Prostate gland (tissue), 2 donors: ENCODE measurements around the gene LHX4. TPM values are rescaled to one million over a fixed set of nuclear protein-coding genes. Genes with fewer than 3 reads are reported as not detected.

ENCODE experiments used
- DNase-seq: peaks from one replicate; pipeline ENCODE4 v3.0.0-alpha.2; 2019; ENCODE audit warnings: low spot score
- H3K27ac ChIP-seq, 2 donors: fragments of 200-600 bp; sonication (generic); 2 replicates each; pipeline ENCODE4 v1.5.1; 2017 to 2019
- H3K27me3 ChIP-seq: fragments of 200-600 bp; sonication (generic); replicated peaks from 2 replicates; pipeline ENCODE4 v1.5.1; 2019; ENCODE audit not compliant: insufficient read depth
- H3K36me3 ChIP-seq, 2 donors: fragments of 200-600 bp; sonication (generic); 1 replicate in 1 of 2; 2 replicates in 1 of 2; pipeline versions ENCODE4 v1.5.1 to v1.8.1; 2017 to 2019
- H3K4me1 ChIP-seq: fragments of 200-600 bp; sonication (generic); replicated peaks from 2 replicates; pipeline ENCODE4 v1.5.1; 2019
- H3K4me3 ChIP-seq, 2 donors: fragments of 200-600 bp; sonication (generic); 2 replicates each; pipeline ENCODE4 v1.5.1; 2017 to 2019
- H3K9me3 ChIP-seq: fragments of 200-600 bp; sonication (generic); 2 replicates; pipeline ENCODE4 v1.5.1; 2017
- CTCF ChIP-seq, 4 experiments: fragments of 200-600 bp in 2 of 4; fragments of 450-650 bp in 2 of 4; sonication (generic) in 2 of 4; IDR thresholded peaks; 1 replicate in 3 of 4; 2 replicates in 1 of 4; pipeline ENCODE4 v1.5.1; 2016 to 2019; ENCODE audit warnings: antibody characterized with exemption in 4 of 4, mild to moderate bottlenecking in 2 of 4, moderate library complexity in 2 of 4
- POLR2A ChIP-seq: fragments of 450-650 bp; IDR thresholded peaks from one replicate; pipeline ENCODE4 v1.6.1; 2016; ENCODE audit warnings: antibody characterized with exemption, mild to moderate bottlenecking
- POLR2AphosphoS5 ChIP-seq: sonication (generic); formaldehyde crosslinking; IDR thresholded peaks from one replicate; pipeline ENCODE4 v1.6.1; 2017; ENCODE audit warnings: antibody characterized with exemption
- WGBS: methylation state at CpG from one replicate; pipeline ENCODE4 v1.1.5; 2018; 5-methylcytosine and 5-hydroxymethylcytosine counted together
- intact Hi-C: fragments of 100-400 bp; cut with DNase I; formaldehyde crosslinking; loops from one replicate; pipeline ENCODE4 v1.14.2; 2022
- total RNA-seq, 2 donors: library from RNA; depleted of rRNA; stranded (reverse); fragments of >200 nt; gene quantifications; one replicate each; pipeline ENCODE4 v1.1.0, GENCODE V29; 2016

Gene LHX4
- total RNA-seq, 2 donors from 2014 or later = not detected

- no peak for DNase-seq
- Histone ChIP-seq H3K27me3 (no peaks in the 10 kb centered on the region), H3K27ac (no peak overlapping the region), H3K9me3 (no peaks in the 10 kb centered on the region), H3K4me1 (no peaks in the 10 kb centered on the region), H3K4me3 (no peak overlapping the region), H3K36me3 (no peaks in the 10 kb centered on the region)
- TF ChIP-seq CTCF (IDR thresholded peaks at IDR 0.05) (no peak), POLR2AphosphoS5 (no peak), POLR2A (no peak)
- WGBS = 80% methylated on average over 4 of the region's 4 CpGs
- intact Hi-C loops = no loop called here
Observed at GRCh38 chr1:180208264-180208663, 21.8 kb upstream of the LHX4 start.

DNA sequence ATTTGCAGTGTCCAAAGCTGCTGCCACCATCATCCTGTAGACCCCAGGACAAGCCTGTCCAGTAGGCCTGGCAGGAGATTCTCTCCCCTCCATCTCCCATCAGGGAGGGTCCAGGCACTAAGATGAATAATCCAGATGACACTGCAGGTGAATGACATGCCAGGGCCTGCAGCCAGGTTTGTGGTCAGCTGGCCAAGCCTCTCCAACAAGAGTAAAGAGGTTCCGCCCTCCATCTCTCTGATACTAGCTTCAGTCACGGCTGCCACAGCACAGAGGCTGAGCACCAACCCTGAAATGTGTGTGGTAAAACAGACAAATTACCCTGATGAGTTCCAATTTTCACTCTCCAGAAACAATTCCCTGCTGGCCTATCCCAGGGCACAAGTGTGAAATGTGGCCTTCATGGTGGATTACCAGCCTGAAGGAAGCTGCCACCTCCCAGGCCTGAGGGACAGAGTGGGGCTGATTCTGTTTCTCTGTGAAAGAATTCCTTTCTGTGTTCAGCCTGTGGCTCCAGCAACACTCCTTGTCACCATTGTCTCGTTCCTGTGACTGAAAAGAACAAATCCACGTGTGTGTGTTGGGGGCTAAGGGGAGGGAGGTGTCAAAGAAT, 19.9 kb upstream of the LHX4 start:
- H3K27me3 ChIP-seq = no peaks in the 10 kb centered on the region
- intact Hi-C loops = no loop called here

DNA sequence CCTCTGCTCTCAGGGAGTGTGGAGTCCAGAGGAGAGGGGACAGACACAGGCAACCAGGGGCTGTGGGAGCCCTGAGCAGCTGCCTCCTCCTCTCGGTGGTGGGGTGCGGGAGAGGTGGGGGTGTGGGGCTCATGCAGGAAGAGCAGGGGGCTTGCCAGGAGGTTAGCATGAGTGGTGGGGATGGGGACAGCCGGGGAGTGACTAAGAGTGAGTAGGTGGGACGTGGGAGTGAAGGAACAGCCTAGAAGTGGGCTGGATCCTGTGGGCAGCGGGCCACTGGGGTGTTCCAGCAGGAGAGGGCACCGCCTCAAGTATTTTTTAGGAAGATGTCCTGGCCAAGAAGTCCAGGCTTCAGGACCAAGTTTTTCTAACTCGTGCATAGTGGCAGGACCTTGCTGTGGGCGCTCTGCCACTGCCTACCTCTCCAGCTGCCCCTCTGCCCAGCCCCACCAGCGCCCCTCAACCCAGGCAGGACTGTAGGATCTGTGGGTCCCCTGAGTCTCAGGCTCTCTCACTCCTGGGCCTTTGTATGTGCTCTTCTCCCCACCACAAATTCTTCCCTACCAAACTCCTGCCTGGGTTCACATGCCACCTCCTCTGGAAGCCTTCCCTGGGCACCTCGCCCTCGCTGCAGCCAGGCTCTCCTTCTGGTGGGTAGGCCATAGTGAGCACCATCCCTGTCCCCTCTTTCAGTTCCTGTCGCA, 18.8 kb upstream of the LHX4 start:
- H3K4me1 ChIP-seq = no peaks in the 10 kb centered on the region
- H3K27ac ChIP-seq = no peak overlapping the region
- no peaks in the 10 kb centered on the region for H3K36me3 ChIP-seq
- TF ChIP-seq POLR2AphosphoS5 (no peak), CTCF (IDR thresholded peaks at IDR 0.05) (no peak), POLR2A (no peak)
- no peak for DNase-seq
- no peaks in the 10 kb centered on the region for H3K27me3 ChIP-seq
- no peaks in the 10 kb centered on the region for H3K9me3 ChIP-seq
- no peak overlapping the region for H3K4me3 ChIP-seq
- WGBS = 86% methylated on average over 12 of the region's 12 CpGs
- intact Hi-C loops = no loop called here

More for the DNA sequence above, 19.9 kb upstream of the LHX4 start:
- 60% methylated on average over 4 of the region's 4 CpGs for WGBS
- no peaks in the 10 kb centered on the region for H3K9me3 ChIP-seq
- no peak for DNase-seq
- no peak for TF ChIP-seq POLR2A
- no peak for TF ChIP-seq POLR2AphosphoS5
- no peak for TF ChIP-seq CTCF (IDR thresholded peaks at IDR 0.05)
- H3K36me3 ChIP-seq = no peaks in the 10 kb centered on the region
- H3K27ac ChIP-seq = no peak overlapping the region
- H3K4me1 ChIP-seq = no peaks in the 10 kb centered on the region
- H3K4me3 ChIP-seq = no peak overlapping the region

DNA sequence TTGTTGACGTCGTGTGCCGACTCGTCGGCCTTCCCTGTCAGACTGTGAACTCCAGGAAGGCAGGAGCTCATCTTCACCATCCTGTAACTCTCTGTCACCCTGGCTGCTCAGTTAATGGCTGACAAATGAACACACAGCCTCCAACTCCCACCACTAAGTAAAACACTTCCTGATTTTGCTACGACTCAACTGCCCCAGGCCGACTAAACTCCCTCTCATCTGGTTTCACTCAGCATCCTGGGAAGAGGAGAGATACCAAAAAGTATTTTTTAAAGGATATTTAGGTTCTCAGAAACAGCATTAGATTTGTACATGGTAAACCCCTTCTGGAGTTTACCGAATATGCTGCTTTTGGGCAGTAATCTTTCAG, 18.2 kb upstream of the LHX4 start:
- WGBS = 55% methylated on average over 8 of the region's 8 CpGs
- no peaks in the 10 kb centered on the region for H3K9me3 ChIP-seq
- H3K4me1 ChIP-seq = no peaks in the 10 kb centered on the region
- no peak overlapping the region for H3K27ac ChIP-seq
- no peak for TF ChIP-seq POLR2AphosphoS5
- no peak for TF ChIP-seq CTCF (IDR thresholded peaks at IDR 0.05)
- TF ChIP-seq POLR2A = no peak
- no peak for DNase-seq
- intact Hi-C loops = no loop called here
- H3K27me3 ChIP-seq = no peaks in the 10 kb centered on the region
- no peaks in the 10 kb centered on the region for H3K36me3 ChIP-seq
- H3K4me3 ChIP-seq = no peak overlapping the region
